Sciatic nerve (tissue), 2 donors: Measurements from ENCODE around the gene FADD. TPM values are rescaled to one million over a fixed set of nuclear protein-coding genes. Genes with fewer than 3 reads are reported as not detected.
"Not testable (repeated sequence)": the region's sequence is repeated elsewhere in the genome, so short reads cannot be mapped to it uniquely, and the experiment has no call there.

Experiments used
- ATAC-seq: fragments of 200-7000 bp; cut with Tn5 transposase; one replicate; pipeline ENCODE4 v1.9.1; 2020; ENCODE audit warnings: mild to moderate bottlenecking, moderate library complexity
- DNase-seq: peaks from one replicate; pipeline ENCODE4 v3.0.0-alpha.2; 2020; ENCODE audit warnings: low spot score
- intact Hi-C: fragments of 100-400 bp; cut with DNase I; formaldehyde crosslinking; loops from one replicate; pipeline ENCODE4 v1.14.2; 2022
- total RNA-seq: library from RNA; stranded (reverse); fragmentation: NEBNext Ultra II Directional; extraction: Animal tissue kit (Norgen Biotek cat#: 25700); gene quantifications from one replicate; pipeline ENCODE4 v1.2.1, GENCODE V29; 2021
- donor health status: DM: no; HTN: no; CAD: no.
- donor health status: DM: no; HTN: no; CAD: no.

The FADD gene
- total RNA-seq, 1 donor from 2014 or later: 18.8 TPM

GRCh38 chr11:70201047-70201446 is 2.0 kb upstream of the FADD start:
- DNase-seq, ATAC-seq, intact Hi-C loops: not testable (repeated sequence)

GRCh38 chr11:70201882-70202861 is 924 bp upstream of the FADD start:
- no peak for DNase-seq
- no peak for ATAC-seq
- intact Hi-C loops: no loop called here

- ATAC-seq (no peak), DNase-seq (peak; percentile 75)
- intact Hi-C loops: no loop called here
Observed at GRCh38 chr11:70203751-70204465, 812 bp downstream of the FADD start.

GRCh38 chr11:70204466-70204799 is 1.3 kb downstream of the FADD start:
- intact Hi-C loops: no loop called here

GRCh38 chr11:70205049-70205725 is 2.1 kb downstream of the FADD start:
- intact Hi-C loops: no loop called here
- ATAC-seq (no peak), DNase-seq (peak; percentile 32)

More at GRCh38 chr11:70204466-70204799, 1.3 kb downstream of the FADD start:
- no peak for DNase-seq
- ATAC-seq: no peak

- intact Hi-C loops: no loop called here
- DNase-seq: no peak
- no peak for ATAC-seq
Observed at GRCh38 chr11:70205766-70206165, 2.7 kb downstream of the FADD start.

- DNase-seq: no peak
- no peak for ATAC-seq
- intact Hi-C loops: no loop called here
Observed at GRCh38 chr11:70206226-70206981, 3.3 kb downstream of the FADD start.

GRCh38 chr11:70206982-70207376 is 3.9 kb downstream of the FADD start:
- DNase-seq (no peak), ATAC-seq (no peak)
- intact Hi-C loops: no loop called here

GRCh38 chr11:70207531-70208131 is 4.5 kb downstream of the FADD start:
- ATAC-seq (no peak), DNase-seq (peak; percentile 49)
- intact Hi-C loops: no loop called here

- intact Hi-C loops: no loop called here
- peak; percentile 44 for DNase-seq
- ATAC-seq: no peak
Observed at GRCh38 chr11:70209391-70209912, 6.4 kb downstream of the FADD start.

- intact Hi-C loops: no loop called here
- ATAC-seq: peak; percentile 84
- peak; percentile 63 for DNase-seq
Observed at GRCh38 chr11:70210051-70210501, 7.0 kb downstream of the FADD start.

GRCh38 chr11:70210530-70210929 is 7.4 kb downstream of the FADD start:
- intact Hi-C loops: no loop called here
- no peak for ATAC-seq
- DNase-seq: no peak

GRCh38 chr11:70212227-70212811 is 9.2 kb downstream of the FADD start:
- intact Hi-C loops: no loop called here
- ATAC-seq: no peak
- no peak for DNase-seq

- DNase-seq, intact Hi-C loops, ATAC-seq: not testable (repeated sequence)
Observed at GRCh38 chr11:70217388-70217787, 14.3 kb downstream of the FADD start.

- DNase-seq, intact Hi-C loops, ATAC-seq: not testable (repeated sequence)
Observed at GRCh38 chr11:70218076-70218475, 15.0 kb downstream of the FADD start.

- ATAC-seq: no peak
- intact Hi-C loops: no loop called here
- DNase-seq: no peak
Observed at GRCh38 chr11:70220136-70220535, 17.0 kb downstream of the FADD start.

GRCh38 chr11:70220920-70221319 is 17.8 kb downstream of the FADD start:
- intact Hi-C loops: no loop called here
- DNase-seq (no peak), ATAC-seq (no peak)

GRCh38 chr11:70225681-70226177 is 22.6 kb downstream of the FADD start:
- intact Hi-C loops: no loop called here

More at GRCh38 chr11:70225681-70226177, 22.6 kb downstream of the FADD start:
- ATAC-seq: peak; percentile 57
- no peak for DNase-seq
